GM21576 (cell line): Measurements from ENCODE around the gene POLD1.

Experiments used
- ATAC-seq: cut with Tn5 transposase; IDR thresholded peaks from one replicate; pipeline ENCODE4 v1.9.1; 2021; ENCODE audit warnings: mild to moderate bottlenecking, moderate library complexity; ENCODE audit not compliant: unreplicated experiment

Gene POLD1

DNA sequence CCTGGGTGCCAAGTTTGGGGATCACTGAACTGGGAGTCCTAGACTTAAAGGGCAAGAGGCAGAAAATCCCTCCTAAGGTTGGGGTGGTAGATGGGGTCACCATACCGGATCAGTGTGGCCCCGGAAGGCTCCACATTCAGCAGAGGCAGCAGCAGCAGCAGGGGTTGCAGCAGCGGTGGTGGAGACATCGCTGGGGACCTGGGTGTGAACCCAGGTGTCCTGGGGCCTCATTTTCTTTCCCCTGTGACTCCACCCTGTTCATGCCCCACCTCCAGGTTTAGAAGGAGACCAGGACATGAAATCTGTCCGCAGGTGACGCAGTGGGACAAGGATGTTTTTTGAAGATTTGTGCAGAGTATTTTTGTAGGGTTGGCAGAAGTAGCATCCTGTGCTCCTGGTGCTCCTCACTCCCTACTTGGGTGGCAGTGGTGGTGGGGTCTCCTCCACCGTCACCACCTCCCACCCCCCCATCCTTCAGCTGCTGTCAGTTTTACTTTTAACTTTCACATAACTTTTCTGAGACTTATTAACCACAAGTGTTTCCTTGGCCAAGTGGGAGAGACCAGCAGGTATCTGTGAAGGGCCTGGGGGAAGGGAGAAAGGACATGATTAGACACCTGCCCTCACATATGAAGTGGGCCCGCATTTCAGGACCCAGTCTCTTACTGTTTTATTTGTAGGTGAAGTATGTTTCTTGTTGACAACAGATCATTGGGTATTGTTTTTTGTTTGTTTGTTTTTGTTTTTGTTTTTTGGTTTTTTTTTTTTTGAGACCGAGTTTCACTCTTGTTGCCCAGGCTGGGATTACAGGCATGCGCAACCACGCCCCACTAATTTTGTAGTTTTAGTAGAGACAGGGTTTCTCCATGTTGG, 18.5 kb upstream of the POLD1 start, which contains the start of gene NAPSA:
Gene NAPSA, minus strand, starts transcription at position 206 of the 873 bp plus-strand sequence. Its CDS starts 18 bp downstream, at position 188.
- ATAC-seq, result no peak

DNA sequence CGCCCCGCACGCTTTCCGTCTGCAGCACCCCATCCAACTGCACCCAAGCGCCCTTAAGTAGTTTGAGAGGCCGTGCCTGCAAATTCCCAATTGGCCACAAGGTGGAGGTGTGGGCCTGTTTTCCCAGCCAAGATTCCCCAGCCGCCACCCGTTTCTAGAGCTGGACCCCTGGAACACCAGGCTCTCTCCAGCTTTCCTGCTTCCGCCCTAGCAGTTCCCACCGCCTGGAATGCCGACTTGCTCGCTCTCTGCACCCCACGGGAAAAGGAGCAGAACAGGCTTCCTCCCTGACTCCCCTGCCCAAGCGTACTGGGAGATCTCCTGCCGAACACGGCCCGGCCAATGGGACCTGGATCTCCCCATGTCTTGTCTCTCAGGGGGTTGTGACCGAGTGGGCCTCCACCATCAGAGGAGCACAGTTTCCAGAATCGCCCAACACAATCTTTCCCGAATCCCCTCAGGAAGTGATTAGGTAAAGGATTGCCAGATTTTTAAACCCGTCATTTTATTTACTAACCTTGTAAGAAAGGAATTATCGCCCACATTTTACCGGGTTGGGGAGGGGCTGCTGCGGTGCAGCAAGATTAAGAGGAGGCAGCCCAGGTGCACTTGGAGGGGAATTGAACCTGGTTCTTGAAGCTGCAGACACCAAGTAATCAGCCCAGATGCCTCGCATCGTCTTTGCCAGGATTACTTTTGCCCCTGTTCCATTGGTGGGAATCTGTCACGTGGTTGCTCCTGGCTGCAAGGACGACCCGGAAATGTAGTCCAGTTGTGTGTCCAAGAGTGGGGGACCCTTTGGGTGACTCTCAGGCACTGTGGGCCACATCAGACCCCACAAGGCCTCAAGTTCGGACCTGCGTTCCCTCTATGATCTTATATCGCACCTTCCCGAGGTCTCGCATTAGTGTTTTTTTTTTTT, 15.2 kb upstream of the POLD1 start:
- ATAC-seq, result peak; percentile 63

- ATAC-seq, result no peak
Measured at GRCh38 chr19:50371914-50372475, 12.2 kb upstream of the POLD1 start.

DNA sequence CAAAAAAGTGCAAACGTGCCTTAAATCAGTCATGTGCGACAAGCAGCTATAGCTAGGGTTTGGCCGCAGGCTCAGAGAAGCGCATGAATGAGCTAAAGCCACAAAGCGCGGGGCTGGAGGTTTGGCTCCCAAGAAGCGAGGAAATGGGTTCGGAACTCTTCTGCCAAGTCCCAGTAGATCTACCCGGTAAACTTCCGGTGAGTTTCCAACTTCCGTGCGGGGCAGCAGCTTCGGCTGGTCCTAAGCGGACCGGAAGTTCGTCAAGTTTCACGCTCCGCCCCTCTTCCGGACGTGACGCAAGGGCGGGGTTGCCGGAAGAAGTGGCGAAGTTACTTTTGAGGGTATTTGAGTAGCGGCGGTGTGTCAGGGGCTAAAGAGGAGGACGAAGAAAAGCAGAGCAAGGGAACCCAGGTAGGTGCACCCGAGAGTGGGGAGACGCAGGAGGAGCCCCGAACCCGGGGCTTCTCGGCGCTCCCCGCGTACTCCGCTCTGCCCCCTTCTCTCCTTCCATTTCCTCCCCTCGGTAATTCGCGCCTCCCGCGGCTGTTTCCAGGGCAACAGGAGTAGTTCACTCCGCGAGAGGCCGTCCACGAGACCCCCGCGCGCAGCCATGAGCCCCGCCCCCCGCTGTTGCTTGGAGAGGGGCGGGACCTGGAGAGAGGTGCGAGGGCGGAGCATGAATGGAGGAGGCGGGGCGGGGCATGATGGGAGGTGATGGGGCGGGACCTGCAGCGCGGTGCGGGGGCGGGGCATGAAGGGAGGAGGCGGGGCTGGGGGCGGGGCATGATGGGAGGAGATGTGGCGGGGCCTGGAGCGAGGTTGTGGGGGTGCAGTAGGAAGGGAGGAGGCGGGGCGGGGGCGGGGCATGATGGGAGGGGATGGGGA, 7.7 kb upstream of the POLD1 start, which contains the start of gene NR1H2:
Gene NR1H2, plus strand, starts transcription at position 292 of the 885 bp plus-strand sequence. CDS start 1,149 bp downstream, outside the sequence.
- ATAC-seq, result peak; percentile 75

DNA sequence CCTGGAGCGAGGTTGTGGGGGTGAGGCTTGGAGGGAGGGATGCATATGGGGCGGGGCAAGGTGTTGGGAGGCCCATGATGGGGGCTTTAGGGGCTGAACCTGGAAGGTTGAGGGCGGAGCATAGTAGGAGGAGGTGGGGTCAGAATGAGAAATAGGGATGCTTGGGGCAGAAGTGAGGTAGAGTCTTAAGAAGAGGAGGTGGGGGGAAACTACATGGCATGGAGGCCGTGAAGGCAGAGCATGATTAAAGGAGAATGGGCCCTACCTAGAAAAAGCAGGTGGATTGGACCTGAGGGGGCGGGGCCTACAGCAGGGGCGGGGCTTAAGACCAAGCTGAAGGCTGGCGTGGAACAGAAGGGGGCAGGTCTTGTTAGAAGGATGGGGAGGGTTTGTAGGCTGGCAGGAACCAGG, 7.1 kb upstream of the POLD1 start:
- no peak for ATAC-seq

GRCh38 chr19:50377517-50377916, 6.6 kb upstream of the POLD1 start:
- ATAC-seq, result no peak

DNA sequence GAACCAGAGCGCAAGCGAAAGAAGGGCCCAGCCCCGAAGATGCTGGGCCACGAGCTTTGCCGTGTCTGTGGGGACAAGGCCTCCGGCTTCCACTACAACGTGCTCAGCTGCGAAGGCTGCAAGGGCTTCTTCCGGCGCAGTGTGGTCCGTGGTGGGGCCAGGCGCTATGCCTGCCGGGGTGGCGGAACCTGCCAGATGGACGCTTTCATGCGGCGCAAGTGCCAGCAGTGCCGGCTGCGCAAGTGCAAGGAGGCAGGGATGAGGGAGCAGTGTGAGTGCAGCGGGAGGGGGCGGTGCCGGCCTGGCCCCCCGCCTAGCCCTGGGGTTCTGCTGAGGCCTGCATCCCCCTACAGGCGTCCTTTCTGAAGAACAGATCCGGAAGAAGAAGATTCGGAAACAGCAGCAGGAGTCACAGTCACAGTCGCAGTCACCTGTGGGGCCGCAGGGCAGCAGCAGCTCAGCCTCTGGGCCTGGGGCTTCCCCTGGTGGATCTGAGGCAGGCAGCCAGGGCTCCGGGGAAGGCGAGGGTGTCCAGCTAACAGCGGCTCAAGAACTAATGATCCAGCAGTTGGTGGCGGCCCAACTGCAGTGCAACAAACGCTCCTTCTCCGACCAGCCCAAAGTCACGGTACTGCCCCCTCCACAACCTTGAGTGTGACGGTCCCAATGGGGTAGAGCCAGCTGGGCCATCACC, 5.8 kb upstream of the POLD1 start:
- ATAC-seq, result no peak

- no peak for ATAC-seq
Measured at GRCh38 chr19:50378863-50379236, 5.3 kb upstream of the POLD1 start.

GRCh38 chr19:50379602-50380001, 4.5 kb upstream of the POLD1 start:
- ATAC-seq, result no peak

DNA sequence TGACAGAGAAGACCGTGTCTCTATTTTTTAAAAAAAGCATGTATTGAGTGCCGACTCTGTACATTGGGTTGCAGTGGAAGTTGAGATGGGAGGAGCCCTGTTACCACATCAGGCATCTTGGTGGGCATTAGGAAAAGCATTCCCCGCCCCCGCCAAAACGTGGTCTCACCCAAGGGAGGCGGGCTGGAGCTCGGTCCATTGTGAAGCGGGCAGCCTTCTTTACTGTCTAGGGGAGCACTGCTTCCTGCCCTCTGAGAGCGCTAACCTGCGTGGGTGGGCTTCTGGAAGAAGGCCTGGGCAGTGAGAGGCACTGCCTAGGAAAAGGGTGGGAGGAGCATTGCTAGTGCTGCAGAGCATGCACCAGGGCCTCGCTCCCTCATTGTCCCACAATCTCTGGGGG, 4.0 kb upstream of the POLD1 start:
- no peak for ATAC-seq

DNA sequence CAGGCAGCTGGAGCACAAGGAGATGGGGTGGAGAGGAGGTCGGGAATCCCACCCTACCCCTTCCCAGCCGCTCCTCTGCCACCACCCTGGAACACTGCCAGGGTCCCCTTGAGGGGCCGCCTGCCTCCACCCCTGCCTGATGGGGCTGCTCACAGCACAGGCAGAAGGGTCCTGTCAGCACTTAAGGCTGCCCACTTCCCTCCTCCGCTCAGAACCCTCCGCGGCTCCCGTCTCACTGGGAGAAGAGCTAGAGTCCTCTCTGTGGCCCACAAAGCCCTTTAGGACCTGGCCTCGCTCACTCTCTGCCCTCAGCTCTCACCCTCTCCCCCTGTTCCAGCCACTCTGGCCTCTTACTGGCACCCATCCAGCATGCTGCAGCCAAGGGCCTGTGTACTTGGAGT, 3.4 kb upstream of the POLD1 start:
- no peak for ATAC-seq

DNA sequence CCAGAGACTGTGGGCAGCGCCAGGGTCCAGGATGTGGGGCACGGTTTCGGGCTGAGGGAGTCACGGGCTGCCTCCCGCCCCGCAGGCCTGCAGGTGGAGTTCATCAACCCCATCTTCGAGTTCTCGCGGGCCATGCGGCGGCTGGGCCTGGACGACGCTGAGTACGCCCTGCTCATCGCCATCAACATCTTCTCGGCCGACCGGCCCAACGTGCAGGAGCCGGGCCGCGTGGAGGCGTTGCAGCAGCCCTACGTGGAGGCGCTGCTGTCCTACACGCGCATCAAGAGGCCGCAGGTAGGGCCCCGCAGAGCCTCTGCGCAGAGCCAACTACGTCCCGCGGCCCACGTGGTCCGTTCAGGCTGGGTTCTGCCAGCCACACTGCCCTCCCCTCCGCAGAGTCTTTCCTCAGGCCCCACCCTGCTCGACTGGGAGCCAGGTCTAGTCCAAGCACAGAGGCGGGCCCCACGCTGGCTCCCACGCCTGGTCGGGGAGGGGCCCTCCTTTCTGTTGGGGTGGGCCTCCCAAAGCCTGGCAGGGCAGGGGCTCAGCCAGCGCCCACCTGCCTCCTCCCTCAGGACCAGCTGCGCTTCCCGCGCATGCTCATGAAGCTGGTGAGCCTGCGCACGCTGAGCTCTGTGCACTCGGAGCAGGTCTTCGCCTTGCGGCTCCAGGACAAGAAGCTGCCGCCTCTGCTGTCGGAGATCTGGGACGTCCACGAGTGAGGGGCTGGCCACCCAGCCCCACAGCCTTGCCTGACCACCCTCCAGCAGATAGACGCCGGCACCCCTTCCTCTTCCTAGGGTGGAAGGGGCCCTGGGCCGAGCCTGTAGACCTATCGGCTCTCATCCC, 2.0 kb upstream of the POLD1 start:
- ATAC-seq, result no peak

- ATAC-seq, result no peak
Measured at GRCh38 chr19:50383001-50383851, 921 bp upstream of the POLD1 start.

DNA sequence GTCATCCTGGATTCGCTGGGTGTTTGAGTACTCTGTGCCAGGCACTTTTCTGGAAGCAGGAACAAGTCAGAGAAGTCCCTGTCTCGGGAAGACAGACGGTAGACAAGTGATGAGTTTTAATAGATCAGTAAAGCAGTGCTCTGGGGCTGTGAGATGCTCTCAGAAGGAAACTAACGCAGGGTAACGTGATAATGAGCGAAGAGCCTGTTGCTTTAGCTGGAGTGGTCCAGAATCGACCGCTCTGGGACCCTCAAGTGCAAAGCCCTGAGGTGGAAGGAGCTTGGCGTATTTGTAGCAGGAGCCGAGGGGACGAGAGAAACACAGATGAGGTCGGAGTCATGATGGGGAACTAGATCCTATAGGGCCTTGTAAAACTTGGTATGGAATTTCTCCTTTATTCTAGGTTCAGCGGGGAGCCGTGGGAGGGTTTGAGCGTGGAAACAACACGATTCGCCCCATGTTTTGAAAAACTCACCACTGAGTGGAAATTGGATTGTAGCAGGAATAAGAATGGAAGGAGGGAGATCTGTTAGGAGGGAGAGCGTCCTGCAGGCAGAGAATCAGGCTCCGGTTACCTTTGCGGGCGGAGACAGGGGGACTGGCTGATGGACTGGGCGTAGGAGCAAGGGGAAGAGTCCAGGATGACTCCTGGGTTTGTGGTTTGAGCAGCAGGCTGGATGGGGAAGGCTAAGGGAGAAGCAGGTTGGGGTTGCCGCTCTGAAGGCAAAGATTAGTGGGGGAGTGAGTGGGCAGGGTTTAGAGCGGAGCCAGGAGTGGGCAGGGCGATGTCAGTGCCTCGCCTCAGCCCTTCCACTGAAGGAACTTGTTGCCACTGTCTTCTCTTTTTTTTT, 763 bp downstream of the POLD1 start:
- no peak for ATAC-seq

- no peak for ATAC-seq
Measured at GRCh38 chr19:50387176-50387867, 3.2 kb downstream of the POLD1 start.

- no peak for ATAC-seq
Measured at GRCh38 chr19:50387868-50388245, 3.7 kb downstream of the POLD1 start.
